Neuron (in vitro differentiated cells): Measurements from ENCODE around the gene PAX4.

ENCODE experiments used
- H2AFZ ChIP-seq: one replicate; pipeline ENCODE4 v1.6.1; 2013; ENCODE audit warnings: low read depth, mild to moderate bottlenecking, inconsistent platforms, low read length, moderate library complexity
- H3K27me3 ChIP-seq: one replicate; pipeline ENCODE4 v1.6.1; 2013; ENCODE audit warnings: low read length; ENCODE audit not compliant: insufficient read depth
- H3K36me3 ChIP-seq: one replicate; pipeline ENCODE4 v1.6.1; 2013; ENCODE audit warnings: low read length; ENCODE audit not compliant: insufficient read depth
- H3K4me1 ChIP-seq: one replicate; pipeline ENCODE4 v1.6.1; 2013; ENCODE audit warnings: low read length; ENCODE audit not compliant: insufficient read depth
- H3K4me3 ChIP-seq: 2 replicates; pipeline ENCODE4 v1.5.1; 2013; ENCODE audit warnings: mild to moderate bottlenecking, low read length, moderate library complexity
- H3K9me3 ChIP-seq: one replicate; pipeline ENCODE4 v1.6.1; 2013; ENCODE audit warnings: low read length

The PAX4 gene

DNA sequence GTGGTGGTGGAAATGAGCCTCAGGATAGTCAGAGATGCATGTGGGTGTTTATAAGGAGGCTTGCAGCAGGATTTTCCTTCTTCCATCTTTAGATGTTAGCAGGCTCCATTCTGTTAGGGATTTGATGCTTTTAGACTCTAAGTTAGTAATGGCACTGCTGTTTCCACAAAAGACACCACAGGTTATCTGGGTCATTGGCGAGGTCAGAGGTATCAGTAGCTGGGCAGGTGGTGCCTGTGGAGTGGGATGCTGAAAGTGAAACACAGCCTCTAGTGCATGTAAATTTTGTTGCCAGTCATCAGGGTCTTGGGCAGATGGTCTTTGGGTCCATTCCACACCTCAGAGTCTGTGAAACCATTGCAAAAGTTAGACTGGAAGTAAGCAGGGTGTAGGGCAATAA lies 833 bp upstream of the PAX4 start:
- Histone ChIP-seq H3K4me3 (no peak overlapping the region), H3K9me3 (no peaks in the 10 kb centered on the region), H3K36me3 (no peaks in the 10 kb centered on the region), H3K27me3 (peaks cover 72% of the 10 kb centered on the region), H2AFZ (no peak overlapping the region), H3K4me1 (no peaks in the 10 kb centered on the region)

DNA sequence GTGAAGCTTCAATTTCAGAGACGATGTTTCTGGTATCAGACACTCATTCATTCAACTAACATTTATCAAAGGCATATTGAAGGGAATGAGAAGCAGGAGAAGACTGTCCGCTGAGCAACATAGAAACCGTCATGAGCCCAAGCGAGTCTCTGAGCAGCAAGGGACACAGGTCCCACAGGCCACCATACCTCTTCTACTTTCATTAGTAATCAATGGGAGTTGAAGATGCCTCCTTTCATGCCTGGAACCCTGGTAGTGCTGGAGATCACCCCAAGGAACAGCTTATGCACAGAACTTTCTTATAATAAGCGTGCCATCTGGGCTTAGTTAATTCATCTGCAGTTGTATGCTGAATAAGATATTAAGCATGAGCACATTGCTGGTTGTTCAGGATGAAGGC lies 1.2 kb downstream of the PAX4 start:
- Histone ChIP-seq H3K36me3 (no peaks in the 10 kb centered on the region), H3K4me1 (no peaks in the 10 kb centered on the region), H3K27me3 (peaks cover 70% of the 10 kb centered on the region), H3K9me3 (peaks cover 2% of the 10 kb centered on the region), H2AFZ (no peak overlapping the region), H3K4me3 (no peak overlapping the region)

DNA sequence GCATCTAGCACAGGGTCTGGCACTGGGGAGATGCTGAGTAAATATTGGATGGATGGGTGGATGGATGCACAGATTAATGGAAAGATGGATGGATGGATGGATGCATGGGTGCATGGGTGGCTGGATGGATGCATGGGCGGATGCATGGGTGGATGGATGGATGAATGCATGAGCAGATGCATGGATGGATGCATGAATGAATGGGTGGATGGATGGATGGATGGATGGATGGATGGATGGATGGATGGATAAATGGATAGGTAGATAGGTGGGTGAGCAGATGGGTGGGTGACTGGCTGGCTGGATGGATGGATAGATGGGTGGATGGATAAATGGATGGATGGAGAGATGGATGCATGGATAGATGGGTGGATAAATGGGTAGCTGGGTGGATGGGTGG lies 5.7 kb downstream of the PAX4 start:
- no peak overlapping the region for H3K4me3 ChIP-seq
- H3K27me3 ChIP-seq: peaks cover 26% of the 10 kb centered on the region
- H3K4me1 ChIP-seq: no peaks in the 10 kb centered on the region
- H3K36me3 ChIP-seq: no peaks in the 10 kb centered on the region
- peaks cover 6% of the 10 kb centered on the region for H3K9me3 ChIP-seq
- H2AFZ ChIP-seq: no peak overlapping the region

DNA sequence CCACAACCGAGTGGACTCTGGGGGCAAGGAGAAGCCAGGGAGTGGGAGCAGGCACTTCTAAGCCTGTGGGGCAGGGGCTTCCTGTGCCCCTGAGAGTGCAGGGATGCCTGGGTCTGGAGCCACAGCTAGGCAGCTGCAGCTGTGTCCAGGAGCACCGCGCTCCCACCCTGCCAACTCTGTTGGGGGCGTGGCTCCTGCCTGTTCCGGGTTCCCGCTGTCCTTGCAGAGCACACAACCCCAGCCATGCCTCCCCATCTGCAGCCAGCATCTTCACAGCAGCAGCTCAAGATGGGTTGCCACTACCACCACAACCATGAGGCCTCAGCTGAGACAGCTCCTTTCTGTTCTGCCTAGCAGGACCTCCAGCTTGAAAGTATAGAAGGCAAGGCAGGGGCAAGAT lies 8.6 kb downstream of the PAX4 start:
- no peaks in the 10 kb centered on the region for H3K4me1 ChIP-seq
- H3K27me3 ChIP-seq: peaks cover 2% of the 10 kb centered on the region
- H3K36me3 ChIP-seq: no peaks in the 10 kb centered on the region
- no peak overlapping the region for H3K4me3 ChIP-seq
- H3K9me3 ChIP-seq: peaks cover 6% of the 10 kb centered on the region
- no peak overlapping the region for H2AFZ ChIP-seq

DNA sequence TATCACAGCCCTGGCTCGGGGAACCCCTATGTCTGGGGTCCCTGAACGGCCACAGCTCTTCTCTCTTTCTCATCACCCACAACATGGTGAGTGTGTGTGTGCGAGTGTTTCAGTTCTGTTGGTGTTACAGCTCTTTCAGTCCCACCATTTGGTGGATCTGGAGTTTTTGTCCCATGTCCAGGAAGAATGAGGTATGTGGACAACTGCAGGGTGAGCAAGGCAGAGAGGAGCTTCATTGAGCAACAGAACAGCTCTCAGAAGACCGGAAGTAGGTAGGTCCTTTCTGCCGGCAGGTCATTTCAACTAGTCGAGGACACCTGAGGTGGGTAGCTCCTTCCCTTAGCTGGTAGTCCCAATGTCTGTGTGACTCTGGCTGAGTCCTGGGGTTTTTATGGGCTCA lies 9.5 kb downstream of the PAX4 start:
- peaks cover 6% of the 10 kb centered on the region for H3K9me3 ChIP-seq
- H2AFZ ChIP-seq: no peak overlapping the region
- no peaks in the 10 kb centered on the region for H3K4me1 ChIP-seq
- no peak overlapping the region for H3K4me3 ChIP-seq
- H3K36me3 ChIP-seq: no peaks in the 10 kb centered on the region
- peaks cover 2% of the 10 kb centered on the region for H3K27me3 ChIP-seq

DNA sequence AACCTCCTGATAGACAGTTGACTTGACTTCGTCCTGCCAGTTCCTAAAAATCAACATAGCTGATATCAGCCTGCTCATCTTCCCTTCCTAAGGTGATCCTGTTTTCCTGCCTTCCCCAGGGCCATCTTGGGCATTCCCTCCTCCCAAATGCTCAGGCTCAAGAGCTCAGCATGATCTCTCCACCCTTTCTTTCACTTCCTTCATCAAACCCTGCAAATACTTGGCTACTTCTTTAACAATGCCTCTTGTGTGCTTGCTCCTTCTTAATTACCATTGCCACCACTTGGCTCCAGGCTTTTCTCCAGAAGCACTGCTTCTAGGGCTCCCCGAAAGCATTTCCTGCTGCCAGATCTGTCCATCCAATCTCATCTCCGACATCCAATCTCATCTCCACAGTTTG lies 17.1 kb downstream of the PAX4 start:
- Histone ChIP-seq H3K4me1 (no peaks in the 10 kb centered on the region), H3K9me3 (no peaks in the 10 kb centered on the region), H3K27me3 (no peaks in the 10 kb centered on the region), H2AFZ (no peak overlapping the region), H3K36me3 (no peaks in the 10 kb centered on the region), H3K4me3 (no peak overlapping the region)

DNA sequence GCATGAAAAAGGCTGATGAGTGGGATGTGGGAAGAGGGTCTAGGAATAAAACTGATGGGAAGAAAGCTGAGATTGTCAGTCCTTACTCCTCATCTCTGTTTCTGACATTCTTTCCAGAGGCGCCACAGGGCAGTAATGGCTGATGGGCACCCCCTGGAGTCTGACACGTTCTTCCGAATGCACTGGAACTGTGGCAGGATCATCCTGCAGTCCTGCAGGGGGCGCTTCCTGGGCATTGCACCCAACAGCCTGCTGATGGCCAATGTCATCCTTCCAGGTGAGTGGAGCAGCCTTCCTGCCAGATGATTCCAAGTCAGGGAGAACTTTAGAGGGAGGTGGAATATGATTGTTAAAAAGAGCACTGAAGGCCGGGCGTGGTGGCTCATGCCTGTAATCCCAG lies 19.6 kb downstream of the PAX4 start:
- Histone ChIP-seq H2AFZ (no peak overlapping the region), H3K4me3 (no peak overlapping the region), H3K9me3 (no peaks in the 10 kb centered on the region), H3K27me3 (no peaks in the 10 kb centered on the region), H3K36me3 (no peaks in the 10 kb centered on the region), H3K4me1 (no peaks in the 10 kb centered on the region)

DNA sequence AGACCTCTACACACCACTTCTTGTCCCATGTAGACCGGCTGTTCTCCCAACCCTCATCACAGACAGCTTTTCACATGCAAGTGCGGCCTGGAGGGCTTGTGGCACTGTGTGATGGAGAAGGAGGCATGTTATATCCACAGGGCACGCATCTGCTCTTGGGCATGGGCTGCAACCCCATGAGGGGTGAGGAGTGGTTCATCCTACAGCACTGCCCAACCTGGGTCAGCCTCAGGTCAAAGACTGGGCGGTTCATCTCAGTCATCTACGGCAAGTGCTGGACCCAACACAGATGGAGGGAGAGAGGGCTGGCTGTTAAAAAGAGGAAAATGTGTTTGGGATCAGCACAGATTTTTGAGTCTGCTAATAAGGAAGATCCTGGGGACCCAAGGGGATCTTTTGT lies 22.2 kb downstream of the PAX4 start:
- H3K9me3 ChIP-seq: no peaks in the 10 kb centered on the region

DNA sequence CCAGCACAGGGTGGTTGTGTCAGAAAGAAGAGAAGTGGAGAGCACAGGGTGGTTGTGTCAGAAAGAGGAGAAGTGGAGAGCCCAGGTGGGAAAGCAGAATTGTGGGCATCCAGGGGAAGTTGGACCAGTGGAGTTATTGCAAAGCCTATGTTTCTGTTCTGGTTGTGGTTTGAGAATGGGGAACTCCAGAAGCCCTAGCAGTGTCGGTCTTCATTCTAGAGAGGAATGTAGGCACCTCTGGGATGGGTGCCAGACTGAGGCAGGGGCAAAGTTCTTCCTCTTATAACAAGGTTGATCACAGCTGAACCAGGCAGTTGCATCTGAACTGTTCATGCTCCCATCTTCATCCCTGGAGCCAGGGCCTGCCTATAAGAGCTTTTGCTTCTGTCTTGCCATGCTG lies 23.5 kb downstream of the PAX4 start:
- H3K27me3 ChIP-seq: no peaks in the 10 kb centered on the region
- peaks cover 21% of the 10 kb centered on the region for H3K36me3 ChIP-seq
- no peak overlapping the region for H2AFZ ChIP-seq
- H3K4me3 ChIP-seq: no peak overlapping the region
- peaks cover 3% of the 10 kb centered on the region for H3K4me1 ChIP-seq
- no peaks in the 10 kb centered on the region for H3K9me3 ChIP-seq

More for the DNA sequence above, 22.2 kb downstream of the PAX4 start:
- Histone ChIP-seq H3K4me1 (no peaks in the 10 kb centered on the region), H3K4me3 (no peak overlapping the region), H3K27me3 (no peaks in the 10 kb centered on the region), H3K36me3 (peaks cover 11% of the 10 kb centered on the region), H2AFZ (no peak overlapping the region)

DNA sequence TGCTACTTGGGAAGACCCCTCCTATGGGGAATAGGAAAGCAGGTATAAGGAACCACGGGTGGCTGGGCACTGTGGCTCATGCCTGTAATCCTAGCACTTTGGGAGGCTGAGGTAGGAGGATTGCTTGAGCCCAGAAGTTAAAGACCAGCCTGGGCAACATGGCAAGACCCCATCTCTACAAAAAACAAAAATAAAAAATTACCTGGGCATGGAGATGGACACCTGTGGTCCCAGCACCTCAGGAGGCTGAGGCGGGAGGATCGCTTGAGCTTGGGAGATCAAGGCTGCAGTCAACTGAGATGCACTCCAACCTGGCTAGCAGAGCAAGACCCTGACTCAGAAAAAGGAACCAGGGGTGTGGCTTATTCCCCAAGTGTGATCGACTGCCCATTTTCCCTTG lies 25.4 kb downstream of the PAX4 start:
- Histone ChIP-seq H3K36me3 (peaks cover 22% of the 10 kb centered on the region), H3K4me1 (peaks cover 11% of the 10 kb centered on the region), H2AFZ (no peak overlapping the region), H3K9me3 (no peaks in the 10 kb centered on the region), H3K27me3 (no peaks in the 10 kb centered on the region), H3K4me3 (no peak overlapping the region)

DNA sequence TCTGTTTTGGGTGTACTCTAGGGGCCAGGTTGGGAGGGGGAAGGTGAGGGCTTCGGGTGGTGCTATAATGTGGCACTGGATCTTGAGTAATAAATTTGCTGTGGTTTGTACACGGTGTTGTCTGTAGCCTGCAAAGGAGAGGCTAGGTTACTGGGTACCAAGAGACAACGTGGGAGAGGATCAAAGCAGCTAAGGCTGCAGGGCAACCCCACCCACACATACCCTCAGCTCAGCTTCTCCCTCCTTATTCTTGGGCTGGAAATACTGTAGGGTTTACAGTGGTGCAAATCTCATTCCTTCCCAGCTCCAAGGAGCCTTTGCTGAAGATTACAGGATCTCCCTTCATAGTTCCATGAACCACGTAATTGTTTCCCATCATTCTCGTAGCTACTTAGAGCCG lies 26.4 kb downstream of the PAX4 start:
- Histone ChIP-seq H3K36me3 (peaks cover 22% of the 10 kb centered on the region), H3K4me3 (no peak overlapping the region), H3K27me3 (no peaks in the 10 kb centered on the region), H3K4me1 (peaks cover 11% of the 10 kb centered on the region), H2AFZ (no peak overlapping the region), H3K9me3 (no peaks in the 10 kb centered on the region)

DNA sequence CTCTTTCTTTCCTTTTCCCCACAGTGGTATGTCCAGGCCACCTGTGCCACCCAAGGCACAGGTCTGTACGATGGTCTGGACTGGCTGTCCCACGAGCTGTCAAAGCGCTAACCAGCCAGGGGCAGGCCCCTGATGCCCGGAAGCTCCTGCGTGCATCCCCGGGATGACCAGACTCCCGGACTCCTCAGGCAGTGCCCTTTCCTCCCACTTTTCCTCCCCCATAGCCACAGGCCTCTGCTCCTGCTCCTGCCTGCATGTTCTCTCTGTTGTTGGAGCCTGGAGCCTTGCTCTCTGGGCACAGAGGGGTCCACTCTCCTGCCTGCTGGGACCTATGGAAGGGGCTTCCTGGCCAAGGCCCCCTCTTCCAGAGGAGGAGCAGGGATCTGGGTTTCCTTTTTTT lies 26.8 kb downstream of the PAX4 start:
- no peak overlapping the region for H2AFZ ChIP-seq
- peaks cover 22% of the 10 kb centered on the region for H3K36me3 ChIP-seq
- H3K27me3 ChIP-seq: no peaks in the 10 kb centered on the region
- H3K9me3 ChIP-seq: no peaks in the 10 kb centered on the region
- H3K4me1 ChIP-seq: peaks cover 11% of the 10 kb centered on the region
- H3K4me3 ChIP-seq: no peak overlapping the region

DNA sequence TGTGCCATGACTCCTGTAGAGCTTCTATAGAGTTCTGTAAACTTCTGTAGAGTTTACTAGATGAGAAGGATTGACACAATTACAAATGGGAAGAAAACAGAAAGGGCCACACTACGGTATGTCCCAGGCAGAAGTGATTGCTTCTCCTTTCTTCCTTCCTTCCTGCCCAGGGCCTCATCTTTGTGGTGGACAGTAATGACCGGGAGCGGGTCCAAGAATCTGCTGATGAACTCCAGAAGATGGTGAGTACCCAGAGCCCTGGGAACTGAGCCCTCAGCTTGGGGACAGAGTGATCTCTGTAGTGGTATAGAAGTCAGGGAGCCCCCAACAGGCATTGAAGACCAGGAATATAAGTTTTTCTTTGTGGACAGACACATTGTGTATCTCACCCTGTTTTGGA lies 28.0 kb downstream of the PAX4 start:
- H3K36me3 ChIP-seq: peaks cover 22% of the 10 kb centered on the region
- no peaks in the 10 kb centered on the region for H3K27me3 ChIP-seq
- H3K9me3 ChIP-seq: no peaks in the 10 kb centered on the region
- no peak overlapping the region for H3K4me3 ChIP-seq
- H3K4me1 ChIP-seq: peaks cover 14% of the 10 kb centered on the region
- H2AFZ ChIP-seq: no peak overlapping the region

DNA sequence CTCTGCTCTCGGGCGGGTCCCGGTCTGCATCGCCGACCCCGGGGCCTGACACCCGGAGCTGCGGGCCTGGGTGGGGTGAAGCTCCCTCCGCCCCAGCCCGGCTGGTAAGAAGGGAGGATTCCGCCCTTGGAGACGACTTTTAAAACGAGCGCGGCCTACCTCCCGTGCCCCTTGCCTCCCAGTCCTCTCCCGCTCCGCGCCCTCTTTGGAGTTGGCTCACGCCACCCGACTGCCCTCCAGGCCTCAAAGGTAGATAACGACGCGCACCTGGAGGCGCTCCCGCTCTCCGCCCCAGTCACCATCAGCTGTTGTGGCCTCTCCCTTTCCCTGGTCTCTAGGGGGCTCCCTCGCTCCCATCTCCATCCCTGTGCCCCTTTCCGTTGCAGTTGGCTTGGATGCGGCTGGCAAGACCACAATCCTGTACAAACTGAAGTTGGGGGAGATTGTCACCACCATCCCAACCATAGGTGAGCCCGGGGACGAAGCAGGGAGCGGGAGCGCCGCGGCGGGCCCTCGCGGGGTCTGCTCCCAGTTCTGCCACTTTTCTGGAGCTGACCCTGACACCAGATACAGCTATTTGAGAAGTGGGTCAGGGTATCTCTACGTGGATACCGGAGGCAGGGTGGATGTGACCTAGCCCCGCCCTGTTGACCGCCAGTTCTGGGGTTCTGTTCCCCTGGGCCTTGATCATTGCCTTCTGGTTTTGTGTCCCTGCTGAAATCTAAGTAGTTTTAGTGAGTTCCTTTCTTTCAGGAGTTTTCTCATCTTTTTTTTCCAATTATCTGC lies 29.1 kb downstream of the PAX4 start:
- no peaks in the 10 kb centered on the region for H3K9me3 ChIP-seq
- H3K27me3 ChIP-seq: no peaks in the 10 kb centered on the region
- peak overlapping the region; percentile 78 for H2AFZ ChIP-seq
- H3K4me3 ChIP-seq: peak overlapping the region; percentile 92
- peaks cover 24% of the 10 kb centered on the region for H3K36me3 ChIP-seq
- H3K4me1 ChIP-seq: peaks cover 24% of the 10 kb centered on the region
